ENCODE results near the gene IDE. TPM values are rescaled to one million over a fixed set of nuclear protein-coding genes. Genes with fewer than 3 reads are reported as not detected.

The IDE gene
- total and polyA plus RNA-seq, 2 donors (not counting 3 experiments of a cell fraction or from before 2014, with no cell fraction given), result 10.7 to 52.6 TPM

GRCh38 chr10:92523639-92524038, 50.3 kb downstream of the IDE start:
- POLR2A ChIA-PET, result no interaction called here

More at GRCh38 chr10:92523639-92524038, 50.3 kb downstream of the IDE start:
- H4K20me1 ChIP-seq (replicated peaks; ENCODE audit: control insufficient read depth, extremely low read depth, insufficient read depth, low read length), result no peaks in the 10 kb centered on the region
- no peaks in the 10 kb centered on the region for H3K9me3 ChIP-seq (replicated peaks; ENCODE audit: control insufficient read depth, insufficient read depth, low read length)
- H3K27me3 ChIP-seq (ENCODE audit: control insufficient read depth in 2 of 2, insufficient read depth in 2 of 2, low read length in 2 of 2), result no peaks in the 10 kb centered on the region
- no peak overlapping the region for H2AFZ ChIP-seq (ENCODE audit: low read depth, low read length)
- dilution Hi-C loops (cut with MboI; ENCODE audit: extremely low pct_ligation_motif_present, low sequenced_read_pairs) (no loop called here), intact Hi-C loops (cut with micrococcal nuclease) (no loop called here)
- no peak for TF ChIP-seq POLR2AphosphoS5 (IDR thresholded peaks at IDR 0.05; ENCODE audit: insufficient read depth, low read depth, low read length)
- TF ChIP-seq POLR2A (IDR thresholded peaks at IDR 0.05; ENCODE audit: low read depth, low read length), result no peak
- TF ChIP-seq GATA2 (IDR thresholded peaks at IDR 0.05; ENCODE audit: insufficient read depth, insufficient read length, low read depth, low read length), result no peak
- no peak for TF ChIP-seq MYC (IDR thresholded peaks at IDR 0.05; ENCODE audit: low read depth, low read length)
- TF ChIP-seq EZH2 (IDR thresholded peaks at IDR 0.05; ENCODE audit: borderline replicate concordance, low read depth, low read length, severe bottlenecking), result no peak
- TF ChIP-seq JUN (IDR thresholded peaks at IDR 0.05; ENCODE audit: borderline replicate concordance, insufficient read depth, insufficient read length, low read depth), result no peak
- TF ChIP-seq MAX (IDR thresholded peaks at IDR 0.05; ENCODE audit: insufficient read depth, insufficient read length), result no peak
- no peak for TF ChIP-seq FOS (IDR thresholded peaks at IDR 0.05; ENCODE audit: borderline replicate concordance, insufficient read depth, low read length)
- TF ChIP-seq CTCF (IDR thresholded peaks at IDR 0.05; ENCODE audit: extremely low read depth in 1 of 2, insufficient read depth in 1 of 2, low read depth in 1 of 2, low read length in 2 of 2), result no peak
- peaks cover 3 to 5% of the 10 kb centered on the region in 2 experiments for H3K36me3 ChIP-seq (ENCODE audit: control insufficient read depth in 2 of 2, extremely low read depth in 1 of 2, insufficient read depth in 2 of 2, low read length in 2 of 2)
- no peaks in the 10 kb centered on the region for H3K79me2 ChIP-seq (ENCODE audit: control insufficient read depth, insufficient read depth, low read length)
- no peaks in the 10 kb centered on the region for H3K4me1 ChIP-seq (ENCODE audit: control insufficient read depth, extremely low read depth, insufficient read depth, low read length)
- BruUV-seq (replicated peaks), result no TSS peak
- CTCF ChIA-PET, result interaction anchor here (1.0 to 1.5 kb wide), 2 partner anchors 51 to 166 kb away, joined by 3 to 4 read pairs; partner anchors contain the start of gene HHEX
- DNase-seq (ENCODE audit: low read depth, low spot score) (no peak), FAIRE-seq (no peak)
- no peak overlapping the region for H3K4me2 ChIP-seq (ENCODE audit: insufficient read depth, low read length)
- no peak overlapping the region for H3K27ac ChIP-seq (ENCODE audit: insufficient read depth, low read depth, low read length)
- H3K9ac ChIP-seq (replicated peaks; ENCODE audit: extremely low read depth, insufficient read depth, low read length), result no peak overlapping the region
- no peak overlapping the region for H3K4me3 ChIP-seq (replicated peaks in 1 of 3; ENCODE audit: insufficient read depth in 1 of 3, low read depth in 1 of 3, low read length in 3 of 3)
- no peaks in the 10 kb centered on the region for H3K9me1 ChIP-seq (replicated peaks; ENCODE audit: control insufficient read depth, extremely low read depth, insufficient read depth, low read length)
